ENCODE results near the gene LMO3.

LMO3 gene

GRCh38 chr12:16602412-16602811, 3.5 kb downstream of the LMO3 start:
- no peak overlapping the region for H3K27ac ChIP-seq (ENCODE audit: insufficient read depth, low read depth, low read length, poor library complexity, severe bottlenecking)
- 56 to 60% methylated on average over 2 of the region's 2 CpGs for WGBS, 2 experiments
- no peaks in the 10 kb centered on the region for H3K36me3 ChIP-seq (ENCODE audit: control insufficient read depth, insufficient read depth, low read length)
- no peaks in the 10 kb centered on the region for H3K9me3 ChIP-seq (ENCODE audit: control insufficient read depth, low read length)
- peaks cover 29% of the 10 kb centered on the region for H3K27me3 ChIP-seq (ENCODE audit: control insufficient read depth, insufficient read depth, low read length, poor library complexity, severe bottlenecking)
- peaks cover 16% of the 10 kb centered on the region for H3K4me1 ChIP-seq (ENCODE audit: control insufficient read depth, insufficient read depth, low read length)
- peak overlapping the region; percentile 11 for H3K4me3 ChIP-seq (ENCODE audit: insufficient read depth, low read depth, low read length)

- H3K9me3 ChIP-seq (ENCODE audit: control insufficient read depth, low read length) = no peaks in the 10 kb centered on the region
- H3K27ac ChIP-seq (ENCODE audit: insufficient read depth, low read depth, low read length, poor library complexity, severe bottlenecking) = no peak overlapping the region
- H3K36me3 ChIP-seq (ENCODE audit: control insufficient read depth, insufficient read depth, low read length) = no peaks in the 10 kb centered on the region
- H3K27me3 ChIP-seq (ENCODE audit: control insufficient read depth, insufficient read depth, low read length, poor library complexity, severe bottlenecking) = peaks cover 10% of the 10 kb centered on the region
- H3K4me1 ChIP-seq (ENCODE audit: control insufficient read depth, insufficient read depth, low read length) = peaks cover 10% of the 10 kb centered on the region
- 91 to 93% methylated on average over 5 of the region's 5 CpGs for WGBS, 2 experiments
- no peak overlapping the region for H3K4me3 ChIP-seq (ENCODE audit: insufficient read depth, low read depth, low read length)
Measured at GRCh38 chr12:16600525-16600924, 5.4 kb downstream of the LMO3 start.

GRCh38 chr12:16599081-16599480, 6.9 kb downstream of the LMO3 start:
- H3K9me3 ChIP-seq (ENCODE audit: control insufficient read depth, low read length) = no peaks in the 10 kb centered on the region
- H3K4me1 ChIP-seq (ENCODE audit: control insufficient read depth, insufficient read depth, low read length) = peaks cover 10% of the 10 kb centered on the region
- no peak overlapping the region for H3K4me3 ChIP-seq (ENCODE audit: insufficient read depth, low read depth, low read length)
- no peaks in the 10 kb centered on the region for H3K27me3 ChIP-seq (ENCODE audit: control insufficient read depth, insufficient read depth, low read length, poor library complexity, severe bottlenecking)
- H3K36me3 ChIP-seq (ENCODE audit: control insufficient read depth, insufficient read depth, low read length) = no peaks in the 10 kb centered on the region
- H3K27ac ChIP-seq (ENCODE audit: insufficient read depth, low read depth, low read length, poor library complexity, severe bottlenecking) = no peak overlapping the region
- 96 to 98% methylated on average over 5 of the region's 6 CpGs for WGBS, 2 experiments

- no peak overlapping the region for H3K27ac ChIP-seq (ENCODE audit: insufficient read depth, low read depth, low read length, poor library complexity, severe bottlenecking)
- no peak overlapping the region for H3K4me3 ChIP-seq (ENCODE audit: insufficient read depth, low read depth, low read length)
- H3K9me3 ChIP-seq (ENCODE audit: control insufficient read depth, low read length) = no peaks in the 10 kb centered on the region
- H3K4me1 ChIP-seq (ENCODE audit: control insufficient read depth, insufficient read depth, low read length) = no peaks in the 10 kb centered on the region
- H3K36me3 ChIP-seq (ENCODE audit: control insufficient read depth, insufficient read depth, low read length) = no peaks in the 10 kb centered on the region
- H3K27me3 ChIP-seq (ENCODE audit: control insufficient read depth, insufficient read depth, low read length, poor library complexity, severe bottlenecking) = no peaks in the 10 kb centered on the region
Measured at GRCh38 chr12:16594797-16595196, 11.2 kb downstream of the LMO3 start.

GRCh38 chr12:16593546-16593945, 12.4 kb downstream of the LMO3 start:
- H3K27me3 ChIP-seq (ENCODE audit: control insufficient read depth, insufficient read depth, low read length, poor library complexity, severe bottlenecking) = no peaks in the 10 kb centered on the region
- H3K4me3 ChIP-seq (ENCODE audit: insufficient read depth, low read depth, low read length) = no peak overlapping the region
- H3K9me3 ChIP-seq (ENCODE audit: control insufficient read depth, low read length) = no peaks in the 10 kb centered on the region
- H3K36me3 ChIP-seq (ENCODE audit: control insufficient read depth, insufficient read depth, low read length) = no peaks in the 10 kb centered on the region
- no peak overlapping the region for H3K27ac ChIP-seq (ENCODE audit: insufficient read depth, low read depth, low read length, poor library complexity, severe bottlenecking)
- H3K4me1 ChIP-seq (ENCODE audit: control insufficient read depth, insufficient read depth, low read length) = no peaks in the 10 kb centered on the region
- 80 to 85% methylated on average over 1 to 2 of the region's 2 CpGs for WGBS, 2 experiments

- whole genome bisulfite sequencing, 2 experiments = 92 to 95% methylated on average over 3 of the region's 3 CpGs
- Histone ChIP-seq H3K27ac (ENCODE audit: insufficient read depth, low read depth, low read length, poor library complexity, severe bottlenecking) (no peak overlapping the region), H3K9me3 (ENCODE audit: control insufficient read depth, low read length) (no peaks in the 10 kb centered on the region), H3K36me3 (ENCODE audit: control insufficient read depth, insufficient read depth, low read length) (no peaks in the 10 kb centered on the region), H3K27me3 (ENCODE audit: control insufficient read depth, insufficient read depth, low read length, poor library complexity, severe bottlenecking) (no peaks in the 10 kb centered on the region), H3K4me1 (ENCODE audit: control insufficient read depth, insufficient read depth, low read length) (no peaks in the 10 kb centered on the region), H3K4me3 (ENCODE audit: insufficient read depth, low read depth, low read length) (no peak overlapping the region)
Measured at GRCh38 chr12:16590645-16591044, 15.3 kb downstream of the LMO3 start.

GRCh38 chr12:16588812-16589211, 17.1 kb downstream of the LMO3 start:
- H3K4me1 ChIP-seq (ENCODE audit: control insufficient read depth, insufficient read depth, low read length) = no peaks in the 10 kb centered on the region
- H3K27ac ChIP-seq (ENCODE audit: insufficient read depth, low read depth, low read length, poor library complexity, severe bottlenecking) = no peak overlapping the region
- H3K36me3 ChIP-seq (ENCODE audit: control insufficient read depth, insufficient read depth, low read length) = no peaks in the 10 kb centered on the region
- no peaks in the 10 kb centered on the region for H3K27me3 ChIP-seq (ENCODE audit: control insufficient read depth, insufficient read depth, low read length, poor library complexity, severe bottlenecking)
- WGBS, 2 experiments = 79 to 85% methylated on average over 6 of the region's 6 CpGs
- no peaks in the 10 kb centered on the region for H3K9me3 ChIP-seq (ENCODE audit: control insufficient read depth, low read length)
- no peak overlapping the region for H3K4me3 ChIP-seq (ENCODE audit: insufficient read depth, low read depth, low read length)

- Histone ChIP-seq H3K27ac (ENCODE audit: insufficient read depth, low read depth, low read length, poor library complexity, severe bottlenecking) (no peak overlapping the region), H3K27me3 (ENCODE audit: control insufficient read depth, insufficient read depth, low read length, poor library complexity, severe bottlenecking) (no peaks in the 10 kb centered on the region), H3K4me3 (ENCODE audit: insufficient read depth, low read depth, low read length) (no peak overlapping the region), H3K4me1 (ENCODE audit: control insufficient read depth, insufficient read depth, low read length) (no peaks in the 10 kb centered on the region), H3K9me3 (ENCODE audit: control insufficient read depth, low read length) (no peaks in the 10 kb centered on the region), H3K36me3 (ENCODE audit: control insufficient read depth, insufficient read depth, low read length) (no peaks in the 10 kb centered on the region)
- WGBS, 2 experiments = 95 to 100% methylated on average over 1 of the region's 1 CpG
Measured at GRCh38 chr12:16587514-16587913, 18.4 kb downstream of the LMO3 start.

GRCh38 chr12:16587110-16587453, 18.9 kb downstream of the LMO3 start:
- no peaks in the 10 kb centered on the region for H3K27me3 ChIP-seq (ENCODE audit: control insufficient read depth, insufficient read depth, low read length, poor library complexity, severe bottlenecking)
- H3K4me3 ChIP-seq (ENCODE audit: insufficient read depth, low read depth, low read length) = no peak overlapping the region
- no peak overlapping the region for H3K27ac ChIP-seq (ENCODE audit: insufficient read depth, low read depth, low read length, poor library complexity, severe bottlenecking)
- 74 to 79% methylated on average over 3 of the region's 3 CpGs for WGBS, 2 experiments
- H3K36me3 ChIP-seq (ENCODE audit: control insufficient read depth, insufficient read depth, low read length) = no peaks in the 10 kb centered on the region
- H3K9me3 ChIP-seq (ENCODE audit: control insufficient read depth, low read length) = no peaks in the 10 kb centered on the region
- H3K4me1 ChIP-seq (ENCODE audit: control insufficient read depth, insufficient read depth, low read length) = no peaks in the 10 kb centered on the region

- H3K27me3 ChIP-seq (ENCODE audit: control insufficient read depth, insufficient read depth, low read length, poor library complexity, severe bottlenecking) = no peaks in the 10 kb centered on the region
- no peaks in the 10 kb centered on the region for H3K36me3 ChIP-seq (ENCODE audit: control insufficient read depth, insufficient read depth, low read length)
- H3K9me3 ChIP-seq (ENCODE audit: control insufficient read depth, low read length) = no peaks in the 10 kb centered on the region
- H3K27ac ChIP-seq (ENCODE audit: insufficient read depth, low read depth, low read length, poor library complexity, severe bottlenecking) = no peak overlapping the region
- 95% methylated on average over 7 to 8 of the region's 8 CpGs for WGBS, 2 experiments
- H3K4me3 ChIP-seq (ENCODE audit: insufficient read depth, low read depth, low read length) = no peak overlapping the region
- no peaks in the 10 kb centered on the region for H3K4me1 ChIP-seq (ENCODE audit: control insufficient read depth, insufficient read depth, low read length)
Measured at GRCh38 chr12:16586350-16587109, 19.4 kb downstream of the LMO3 start.

GRCh38 chr12:16585781-16586180, 20.2 kb downstream of the LMO3 start:
- Histone ChIP-seq H3K9me3 (ENCODE audit: control insufficient read depth, low read length) (no peaks in the 10 kb centered on the region), H3K4me1 (ENCODE audit: control insufficient read depth, insufficient read depth, low read length) (no peaks in the 10 kb centered on the region), H3K27me3 (ENCODE audit: control insufficient read depth, insufficient read depth, low read length, poor library complexity, severe bottlenecking) (no peaks in the 10 kb centered on the region), H3K36me3 (ENCODE audit: control insufficient read depth, insufficient read depth, low read length) (no peaks in the 10 kb centered on the region), H3K4me3 (ENCODE audit: insufficient read depth, low read depth, low read length) (no peak overlapping the region), H3K27ac (ENCODE audit: insufficient read depth, low read depth, low read length, poor library complexity, severe bottlenecking) (no peak overlapping the region)
- 88 to 98% methylated on average over 2 of the region's 2 CpGs for WGBS, 2 experiments
